Measurements from ENCODE around the gene ANTXR1. TPM values are rescaled to one million over a fixed set of nuclear protein-coding genes. Genes with fewer than 3 reads are reported as not detected.

The ANTXR1 gene
- total RNA-seq, 1 experiment from 2014 or later = 37.3 TPM

DNA sequence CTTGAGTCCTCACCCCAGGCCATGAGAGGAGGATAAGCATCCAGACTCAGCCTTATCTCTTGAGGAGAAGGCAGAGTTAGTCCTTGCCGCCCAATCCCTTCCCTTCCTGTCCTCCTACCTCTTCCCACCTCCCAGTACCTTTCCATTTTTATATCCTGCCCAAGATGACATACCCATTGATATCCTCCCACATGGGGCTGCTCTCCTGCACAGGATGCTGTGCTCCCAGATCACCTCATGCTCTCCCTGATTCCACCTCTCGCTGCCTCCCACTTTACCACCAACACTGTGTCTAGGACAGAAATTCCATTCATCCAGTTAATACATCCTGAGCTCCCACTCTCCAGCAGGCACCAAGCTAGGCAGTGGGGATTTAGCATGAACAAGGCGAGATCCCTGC lies 191.7 kb downstream of the ANTXR1 start:
- Histone ChIP-seq H4K20me1 (ENCODE audit: control insufficient read depth, insufficient read depth, insufficient read length) (no peaks in the 10 kb centered on the region), H3K56ac (ENCODE audit: insufficient read length, low read depth, low read length) (no peak overlapping the region), H4K91ac (ENCODE audit: insufficient read length, low read depth, low read length) (no peak overlapping the region), H4K8ac (replicated peaks; ENCODE audit: insufficient read length, low read depth, low read length) (no peak overlapping the region), H2AFZ (ENCODE audit: low read length) (no peak overlapping the region), H3K79me2 (ENCODE audit: insufficient read depth, low read length) (no peaks in the 10 kb centered on the region), H3K27me3 (ENCODE audit: insufficient read depth, low read length) (no peaks in the 10 kb centered on the region), H3K14ac (ENCODE audit: insufficient read depth, low read length) (no peak overlapping the region), H3T11ph (ENCODE audit: low read length) (no peak overlapping the region), H3K4me2 (ENCODE audit: insufficient read depth, insufficient read length, low read length) (no peak overlapping the region), H3K27ac (ENCODE audit: insufficient read length, low read depth, low read length) (no peak overlapping the region), H4K5ac (ENCODE audit: insufficient read length, low read depth, low read length) (no peak overlapping the region), H2BK120ac (ENCODE audit: low read depth, low read length, poor library complexity, severe bottlenecking) (no peak overlapping the region), H3K9ac (ENCODE audit: extremely low read depth, insufficient read length, low read length) (no peak overlapping the region), H3K79me1 (ENCODE audit: insufficient read depth, low read depth, low read length, poor library complexity, severe bottlenecking) (no peaks in the 10 kb centered on the region), H3K23ac (ENCODE audit: insufficient read length, low read depth, low read length) (no peak overlapping the region), H2BK5ac (ENCODE audit: insufficient read length, low read length) (no peak overlapping the region), H3K18ac (ENCODE audit: insufficient read length, low read depth, low read length) (no peak overlapping the region), H3K4ac (ENCODE audit: low read depth, low read length) (no peak overlapping the region), H2BK20ac (ENCODE audit: low read depth, low read length, poor library complexity, severe bottlenecking) (no peak overlapping the region), H3K4me1 (ENCODE audit: insufficient read depth, low read length) (peaks cover 1% of the 10 kb centered on the region; the same call in 1 of the 2 replicates), H2AK5ac (ENCODE audit: insufficient read length, low read length) (no peak overlapping the region), H3K23me2 (ENCODE audit: insufficient read length, low read depth, low read length, poor library complexity, severe bottlenecking) (no peaks in the 10 kb centered on the region), H2BK12ac (ENCODE audit: insufficient read length, low read depth, low read length) (no peak overlapping the region), H2BK15ac (ENCODE audit: low read depth, low read length) (no peak overlapping the region), H3K9me3 (ENCODE audit: control insufficient read depth, low read depth, low read length) (no peaks in the 10 kb centered on the region)
- TF ChIP-seq, protein P1, sequence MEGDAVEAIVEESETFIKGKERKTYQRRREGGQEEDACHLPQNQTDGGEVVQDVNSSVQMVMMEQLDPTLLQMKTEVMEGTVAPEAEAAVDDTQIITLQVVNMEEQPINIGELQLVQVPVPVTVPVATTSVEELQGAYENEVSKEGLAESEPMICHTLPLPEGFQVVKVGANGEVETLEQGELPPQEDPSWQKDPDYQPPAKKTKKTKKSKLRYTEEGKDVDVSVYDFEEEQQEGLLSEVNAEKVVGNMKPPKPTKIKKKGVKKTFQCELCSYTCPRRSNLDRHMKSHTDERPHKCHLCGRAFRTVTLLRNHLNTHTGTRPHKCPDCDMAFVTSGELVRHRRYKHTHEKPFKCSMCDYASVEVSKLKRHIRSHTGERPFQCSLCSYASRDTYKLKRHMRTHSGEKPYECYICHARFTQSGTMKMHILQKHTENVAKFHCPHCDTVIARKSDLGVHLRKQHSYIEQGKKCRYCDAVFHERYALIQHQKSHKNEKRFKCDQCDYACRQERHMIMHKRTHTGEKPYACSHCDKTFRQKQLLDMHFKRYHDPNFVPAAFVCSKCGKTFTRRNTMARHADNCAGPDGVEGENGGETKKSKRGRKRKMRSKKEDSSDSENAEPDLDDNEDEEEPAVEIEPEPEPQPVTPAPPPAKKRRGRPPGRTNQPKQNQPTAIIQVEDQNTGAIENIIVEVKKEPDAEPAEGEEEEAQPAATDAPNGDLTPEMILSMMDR (conservative IDR thresholded peaks at IDR 0.05) = no peak
- no peak overlapping the region for H3K4me3 Mint-ChIP-seq
- peaks cover 9 to 12% of the 10 kb centered on the region in 2 experiments for H3K9me3 Mint-ChIP-seq
- H3K27ac Mint-ChIP-seq = no peak overlapping the region
- no peak for DNase-seq
- peaks cover 17 to 20% (median 18%) of the 10 kb centered on the region in 3 experiments for H3K36me3 Mint-ChIP-seq (ENCODE audit: insufficient read depth in 1 of 3, low read depth in 3 of 3)
- WGBS (ENCODE audit: extremely low coverage, insufficient read length, low lambda C conversion rate) = no CpG with 5 or more reads among the region's 3 CpGs
- H3K4me1 Mint-ChIP-seq = peaks cover 6 to 7% of the 10 kb centered on the region in 2 experiments; a peak in 2 of 4 replicates
- H3K27me3 Mint-ChIP-seq (ENCODE audit: low read depth) = no peaks in the 10 kb centered on the region
